ENCODE measurements around the gene TUT1.

DNA sequence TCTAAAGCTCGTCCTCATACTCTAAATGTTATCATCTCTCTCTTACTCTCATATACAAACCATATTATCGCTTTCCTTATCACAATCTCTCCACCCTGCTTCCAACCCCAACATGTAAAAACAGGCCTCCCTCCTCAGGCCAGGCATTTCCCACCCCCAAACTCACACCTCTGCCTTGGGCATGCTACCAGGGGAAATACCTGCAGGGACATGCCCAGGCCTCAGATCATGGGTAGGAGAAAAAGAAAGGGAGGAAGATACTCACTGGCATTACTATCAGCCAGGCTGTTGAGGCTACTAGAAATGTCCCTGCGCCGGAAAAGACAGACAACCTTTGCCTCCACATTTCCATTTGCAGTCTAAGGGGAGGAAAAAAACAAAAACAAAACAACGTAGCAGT is 8.6 kb upstream of the TUT1 start:
- TF ChIP-seq, protein P1, sequence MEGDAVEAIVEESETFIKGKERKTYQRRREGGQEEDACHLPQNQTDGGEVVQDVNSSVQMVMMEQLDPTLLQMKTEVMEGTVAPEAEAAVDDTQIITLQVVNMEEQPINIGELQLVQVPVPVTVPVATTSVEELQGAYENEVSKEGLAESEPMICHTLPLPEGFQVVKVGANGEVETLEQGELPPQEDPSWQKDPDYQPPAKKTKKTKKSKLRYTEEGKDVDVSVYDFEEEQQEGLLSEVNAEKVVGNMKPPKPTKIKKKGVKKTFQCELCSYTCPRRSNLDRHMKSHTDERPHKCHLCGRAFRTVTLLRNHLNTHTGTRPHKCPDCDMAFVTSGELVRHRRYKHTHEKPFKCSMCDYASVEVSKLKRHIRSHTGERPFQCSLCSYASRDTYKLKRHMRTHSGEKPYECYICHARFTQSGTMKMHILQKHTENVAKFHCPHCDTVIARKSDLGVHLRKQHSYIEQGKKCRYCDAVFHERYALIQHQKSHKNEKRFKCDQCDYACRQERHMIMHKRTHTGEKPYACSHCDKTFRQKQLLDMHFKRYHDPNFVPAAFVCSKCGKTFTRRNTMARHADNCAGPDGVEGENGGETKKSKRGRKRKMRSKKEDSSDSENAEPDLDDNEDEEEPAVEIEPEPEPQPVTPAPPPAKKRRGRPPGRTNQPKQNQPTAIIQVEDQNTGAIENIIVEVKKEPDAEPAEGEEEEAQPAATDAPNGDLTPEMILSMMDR (IDR thresholded peaks at IDR 0.05): no peak
- TF ChIP-seq POLR2A (IDR thresholded peaks at IDR 0.05): no peak
- TF ChIP-seq POLR2AphosphoS5 (IDR thresholded peaks at IDR 0.05): no peak
- no peak for TF ChIP-seq EP300 (IDR thresholded peaks at IDR 0.05)
